ENCODE data around the gene NSUN5.
"Not testable (repeated sequence)": the region's sequence is repeated elsewhere in the genome, so short reads cannot be mapped to it uniquely, and the experiment has no call there.

The NSUN5 gene

GRCh38 chr7:73308074-73308664, 457 bp downstream of the NSUN5 start:
- no peaks in the 10 kb centered on the region for H3K27me3 ChIP-seq (ENCODE audit: insufficient read depth, poor library complexity, severe bottlenecking)
- no peak for TF ChIP-seq CTCF (IDR thresholded peaks at IDR 0.05; ENCODE audit: insufficient read depth, low read length)
- no peak for TF ChIP-seq SPI1 (IDR thresholded peaks at IDR 0.05; ENCODE audit: borderline replicate concordance, low read depth)
- TF ChIP-seq GABPA (IDR thresholded peaks at IDR 0.05; ENCODE audit: low read depth), result no peak
- H3K27ac ChIP-seq (replicated peaks), result peak overlapping the region; percentile 73
- DNase-seq (ENCODE audit: low read depth in 1 of 2, low spot score in 1 of 2), result no peak
- peak overlapping the region; percentile 94 for H3K4me3 ChIP-seq (replicated peaks; ENCODE audit: insufficient read depth, low read length)

- peak overlapping the region; percentile 94 for H3K4me3 ChIP-seq (replicated peaks; ENCODE audit: insufficient read depth, low read length)
- DNase-seq (ENCODE audit: low read depth in 1 of 2, low spot score in 1 of 2), result no peak
- peak overlapping the region; percentile 73 for H3K27ac ChIP-seq (replicated peaks)
- H3K27me3 ChIP-seq (ENCODE audit: insufficient read depth, poor library complexity, severe bottlenecking), result no peaks in the 10 kb centered on the region
- no peak for TF ChIP-seq POLR2AphosphoS5 (IDR thresholded peaks at IDR 0.05; ENCODE audit: low read depth)
- TF ChIP-seq CTCF (IDR thresholded peaks at IDR 0.05; ENCODE audit: insufficient read depth, low read length), result no peak
- TF ChIP-seq SPI1 (IDR thresholded peaks at IDR 0.05; ENCODE audit: borderline replicate concordance, low read depth), result no peak
- TF ChIP-seq REST (IDR thresholded peaks at IDR 0.05; ENCODE audit: insufficient replicate concordance, low read depth), result no peak
- TF ChIP-seq GABPA (IDR thresholded peaks at IDR 0.05; ENCODE audit: low read depth), result no peak
Measured at GRCh38 chr7:73307436-73307835, 1.2 kb downstream of the NSUN5 start.

- H3K27me3 ChIP-seq (ENCODE audit: insufficient read depth, poor library complexity, severe bottlenecking), result not testable (repeated sequence)
- Histone ChIP-seq H3K4me3 (replicated peaks; ENCODE audit: insufficient read depth, low read length) (peak overlapping the region; percentile 3), H3K27ac (replicated peaks) (peak overlapping the region; percentile 96)
- TF ChIP-seq SPI1 (IDR thresholded peaks at IDR 0.05; ENCODE audit: borderline replicate concordance, low read depth) (peak; percentile 30; the same call in 1 of the 2 replicates), CTCF (IDR thresholded peaks at IDR 0.05; ENCODE audit: insufficient read depth, low read length) (peak; percentile 24), POLR2AphosphoS5 (IDR thresholded peaks at IDR 0.05; ENCODE audit: low read depth) (peak; percentile 56)
- peak; percentile 69 to 95 for DNase-seq (ENCODE audit: low read depth in 1 of 2, low spot score in 1 of 2)
Measured at GRCh38 chr7:73304612-73305387, 3.8 kb downstream of the NSUN5 start.

- no peaks in the 10 kb centered on the region for H3K27me3 ChIP-seq (ENCODE audit: insufficient read depth, poor library complexity, severe bottlenecking)
- peak overlapping the region; percentile 3 for H3K4me3 ChIP-seq (replicated peaks; ENCODE audit: insufficient read depth, low read length)
- peak overlapping the region; percentile 96 for H3K27ac ChIP-seq (replicated peaks)
- no peak for DNase-seq (ENCODE audit: low read depth in 1 of 2, low spot score in 1 of 2)
- TF ChIP-seq POLR2AphosphoS5 (IDR thresholded peaks at IDR 0.05; ENCODE audit: low read depth), result no peak
Measured at GRCh38 chr7:73304071-73304470, 4.6 kb downstream of the NSUN5 start.

- TF ChIP-seq POLR2AphosphoS5 (IDR thresholded peaks at IDR 0.05; ENCODE audit: low read depth), result no peak
- H3K27ac ChIP-seq (replicated peaks), result peak overlapping the region; percentile 96
- DNase-seq (ENCODE audit: low read depth in 1 of 2, low spot score in 1 of 2), result no peak
- no peak overlapping the region for H3K4me3 ChIP-seq (replicated peaks; ENCODE audit: insufficient read depth, low read length)
- no peaks in the 10 kb centered on the region for H3K27me3 ChIP-seq (ENCODE audit: insufficient read depth, poor library complexity, severe bottlenecking)
Measured at GRCh38 chr7:73303546-73303945, 5.1 kb downstream of the NSUN5 start.

GRCh38 chr7:73302846-73303245, 5.8 kb downstream of the NSUN5 start:
- not testable (repeated sequence) for DNase-seq (ENCODE audit: low read depth in 1 of 2, low spot score in 1 of 2); H3K27me3 ChIP-seq (ENCODE audit: insufficient read depth, poor library complexity, severe bottlenecking); H3K4me3 ChIP-seq (replicated peaks; ENCODE audit: insufficient read depth, low read length)
- peak overlapping the region; percentile 96; the same call in 1 of the 2 replicates for H3K27ac ChIP-seq (replicated peaks)

- DNase-seq (ENCODE audit: low read depth in 1 of 2, low spot score in 1 of 2), result not testable (repeated sequence)
Measured at GRCh38 chr7:73301108-73301507, 7.5 kb downstream of the NSUN5 start.

GRCh38 chr7:73299812-73300211, 8.8 kb downstream of the NSUN5 start:
- not testable (repeated sequence) for H3K27ac ChIP-seq (replicated peaks); H3K27me3 ChIP-seq (ENCODE audit: insufficient read depth, poor library complexity, severe bottlenecking); H3K4me3 ChIP-seq (replicated peaks; ENCODE audit: insufficient read depth, low read length); DNase-seq (ENCODE audit: low read depth in 1 of 2, low spot score in 1 of 2)

More at GRCh38 chr7:73301108-73301507, 7.5 kb downstream of the NSUN5 start:
- H3K4me3 ChIP-seq (replicated peaks; ENCODE audit: insufficient read depth, low read length); H3K27me3 ChIP-seq (ENCODE audit: insufficient read depth, poor library complexity, severe bottlenecking); H3K27ac ChIP-seq (replicated peaks): not testable (repeated sequence)

- not testable (repeated sequence) for H3K27ac ChIP-seq (replicated peaks); DNase-seq (ENCODE audit: low read depth in 1 of 2, low spot score in 1 of 2); H3K4me3 ChIP-seq (replicated peaks; ENCODE audit: insufficient read depth, low read length); H3K27me3 ChIP-seq (ENCODE audit: insufficient read depth, poor library complexity, severe bottlenecking)
Measured at GRCh38 chr7:73297706-73298105, 10.9 kb downstream of the NSUN5 start.
